ENCODE measurements around the gene XRCC3. TPM values are rescaled to one million over a fixed set of nuclear protein-coding genes. Genes with fewer than 3 reads are reported as not detected.
A peak's percentile ranks its signal among the peaks of the same experiment; 100 is the strongest.

XRCC3 gene
- polyA plus RNA-seq (ENCODE audit: insufficient read length in 10 of 10): 10 to 100 TPM in 2 of 10 donors, 1 to 10 TPM in 8; 6.2 to 15.2 (median 8.4) TPM
- long read RNA-seq, donor 1, partial matches to known transcripts: 0 of 1 reads
- long read RNA-seq, donor 1, other reads (novel, unspliced or antisense): 0 of 1 reads
- long read RNA-seq, donor 2: 0 reads
- long read RNA-seq, donor 3: 0 reads
- long read RNA-seq, donor 4, partial matches to known transcripts: 20 of 20 reads
- long read RNA-seq, donor 4, other reads (novel, unspliced or antisense): 0 of 20 reads
- long read RNA-seq, donor 5, partial matches to known transcripts: 0 of 1 reads
- long read RNA-seq, donor 5, other reads (novel, unspliced or antisense): 0 of 1 reads
- long read RNA-seq, donor 6, partial matches to known transcripts: 26 of 32 reads
- long read RNA-seq, donor 6, other reads (novel, unspliced or antisense): 6 of 32 reads
- long read RNA-seq, donor 7: 0 reads
- long read RNA-seq, donor 8, partial matches to known transcripts: 0 of 1 reads
- long read RNA-seq, donor 8, other reads (novel, unspliced or antisense): 0 of 1 reads
- long read RNA-seq, donor 9: 0 reads

DNA sequence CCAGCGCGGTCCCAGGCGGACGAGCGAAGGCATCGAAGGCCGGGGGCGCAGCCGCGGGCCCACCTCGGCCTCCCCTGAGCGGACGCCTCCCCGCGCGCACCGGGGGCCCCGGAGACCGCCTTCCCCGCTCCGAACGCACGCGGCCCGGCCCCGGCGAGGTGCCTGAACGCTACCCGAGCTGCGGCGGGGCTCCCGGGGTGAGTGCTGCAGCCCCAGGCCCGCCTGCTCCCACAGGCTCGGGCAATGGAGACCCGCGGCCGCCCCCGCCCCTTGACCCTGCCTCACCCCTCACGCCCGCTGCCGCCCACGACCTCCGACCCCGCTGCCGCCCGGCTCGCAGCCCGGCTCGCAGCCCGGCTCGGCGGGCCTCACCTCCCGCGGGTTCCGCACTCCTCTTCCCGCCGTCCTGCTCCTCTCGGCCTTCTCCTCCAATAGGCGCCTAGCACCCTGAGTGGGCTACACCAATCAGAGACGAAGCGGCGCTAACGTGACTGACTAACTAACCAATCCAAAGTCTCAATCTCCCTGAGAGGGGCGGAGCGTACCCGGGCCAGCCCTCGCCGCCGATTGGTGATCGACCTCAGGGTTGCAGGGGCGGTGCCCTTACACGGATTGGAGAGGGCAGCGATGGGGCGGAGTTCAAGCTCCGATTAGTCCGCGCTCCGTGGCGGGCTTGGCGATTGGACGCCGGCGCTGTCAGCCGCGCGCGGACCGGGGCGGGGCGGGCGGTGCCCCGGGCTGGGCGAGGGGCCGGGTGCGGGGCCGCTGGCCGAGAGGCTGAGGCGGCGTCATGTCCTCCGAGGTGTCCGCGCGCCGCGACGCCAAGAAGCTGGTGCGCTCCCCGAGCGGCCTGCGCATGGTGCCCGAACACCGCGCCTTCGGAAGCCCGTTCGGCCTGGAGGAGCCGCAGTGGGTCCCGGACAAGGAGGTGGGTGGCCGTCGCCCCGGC lies at the start of gene XRCC3, which contains the start of gene ZFYVE21:
Gene XRCC3, minus strand, starts transcription at position 400 of the 949 bp plus-strand sequence. CDS start 4,364 bp downstream, outside the sequence.
Gene ZFYVE21, plus strand, starts transcription at position 759 of the 949 bp plus-strand sequence. Its CDS starts 32 bp downstream, at position 791.
- DNase-seq: peak; percentile 99 to 100 (median 100)

DNA sequence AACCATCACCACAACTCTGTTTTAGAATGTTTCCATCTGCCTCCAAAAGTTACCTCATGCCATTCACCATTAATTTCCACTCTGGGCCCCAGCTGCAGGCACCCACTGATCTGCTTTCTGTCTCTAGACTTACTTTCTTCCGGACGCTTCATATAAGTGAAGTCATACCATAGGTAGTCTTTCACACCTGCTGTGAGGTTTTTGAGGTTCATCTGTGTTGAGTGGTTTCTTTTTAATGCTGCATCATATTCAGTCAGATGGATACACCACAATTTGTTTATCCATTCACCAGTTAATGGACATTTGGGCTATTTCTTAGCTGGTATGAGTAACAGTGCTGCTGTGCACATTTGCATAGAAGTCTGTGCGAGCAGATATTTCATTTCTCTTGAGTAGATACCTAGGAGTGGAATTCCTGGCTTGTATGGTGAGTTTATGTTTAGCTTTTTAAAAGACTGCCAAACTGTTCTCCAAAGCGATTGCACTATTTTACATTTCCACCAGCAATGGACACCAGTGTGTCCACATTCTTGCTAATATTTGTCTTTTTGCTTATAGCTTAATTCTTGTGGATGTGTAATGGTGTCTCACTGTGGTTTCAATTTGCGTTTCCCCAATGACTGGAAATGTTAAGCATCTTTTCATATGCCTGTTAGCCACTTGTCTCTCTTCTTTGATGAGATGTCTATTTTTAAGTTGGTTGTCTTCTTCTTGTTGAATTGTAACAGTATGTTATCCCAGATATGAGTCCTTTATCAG lies 48.7 kb upstream of the XRCC3 start:
- no peak for DNase-seq

DNA sequence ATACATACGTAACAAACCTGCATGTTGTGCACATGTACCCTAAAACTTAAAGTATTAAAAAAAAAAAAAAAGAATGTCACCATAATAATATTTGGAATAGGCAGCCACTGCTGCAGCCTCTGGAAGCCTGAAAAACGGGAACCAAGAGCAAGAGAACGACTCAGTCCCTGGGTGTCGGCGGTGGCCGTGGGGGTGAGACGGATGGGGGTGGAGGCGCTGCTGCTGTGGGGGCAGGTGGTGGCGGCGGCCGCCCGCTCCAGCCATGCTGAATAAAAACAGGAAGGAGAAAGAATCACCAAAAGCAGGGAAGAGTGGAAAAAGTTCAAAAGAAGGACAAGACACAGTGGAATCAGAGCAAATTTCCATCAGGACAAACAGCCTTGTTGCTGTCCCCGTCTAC lies 47.3 kb upstream of the XRCC3 start:
- no peak for DNase-seq

DNA sequence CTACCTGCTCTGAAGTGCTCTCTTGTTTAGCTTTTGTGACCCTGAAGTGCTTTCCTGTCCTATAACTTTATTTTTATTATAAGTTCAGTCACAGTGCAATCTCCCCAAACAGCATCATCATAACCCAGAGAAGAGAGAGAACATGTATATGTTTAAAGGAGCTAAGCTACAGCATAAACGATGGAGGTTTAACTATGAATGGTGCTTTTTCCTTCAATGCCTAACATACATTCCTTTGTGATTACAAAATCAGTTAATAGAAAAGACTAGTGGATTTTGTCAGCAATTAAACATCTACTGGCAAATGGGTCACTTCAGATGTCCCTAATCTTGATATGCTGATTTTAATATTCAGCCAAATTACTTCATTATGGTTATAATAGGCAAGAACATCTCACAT lies 46.8 kb upstream of the XRCC3 start:
- DNase-seq: no peak

DNA sequence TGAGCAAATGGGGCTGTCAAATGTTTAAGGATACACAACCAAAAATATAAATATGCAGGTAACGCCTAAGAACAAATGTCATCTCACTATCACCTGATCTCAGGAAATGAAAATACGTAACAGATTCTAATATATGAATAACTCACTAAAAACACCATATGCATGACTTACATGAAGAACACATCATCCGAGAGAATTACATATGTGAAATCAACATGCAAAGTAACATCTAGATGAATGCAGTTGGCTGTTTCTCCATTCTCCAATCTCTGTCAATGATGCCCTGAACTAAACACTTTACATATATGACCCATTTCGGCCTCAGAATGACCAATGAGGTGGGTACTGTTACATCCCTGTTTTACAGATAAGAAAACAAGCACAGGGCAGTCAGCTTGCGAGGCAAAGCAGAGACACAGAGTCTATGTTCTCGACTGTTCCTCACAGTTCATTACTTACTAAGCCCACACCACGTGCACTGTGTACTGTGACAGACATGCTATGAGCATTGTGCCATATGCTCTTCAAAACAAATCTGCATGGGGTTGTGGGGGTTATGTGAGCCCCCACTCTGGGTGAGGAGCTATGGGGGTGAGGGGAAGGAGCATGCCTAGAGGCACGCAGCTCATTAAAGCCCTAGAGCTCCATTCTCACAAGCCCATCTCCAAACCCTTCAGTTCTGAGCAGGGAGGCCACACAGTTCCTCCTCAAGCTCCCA lies 43.0 kb upstream of the XRCC3 start:
- DNase-seq: no peak

DNA sequence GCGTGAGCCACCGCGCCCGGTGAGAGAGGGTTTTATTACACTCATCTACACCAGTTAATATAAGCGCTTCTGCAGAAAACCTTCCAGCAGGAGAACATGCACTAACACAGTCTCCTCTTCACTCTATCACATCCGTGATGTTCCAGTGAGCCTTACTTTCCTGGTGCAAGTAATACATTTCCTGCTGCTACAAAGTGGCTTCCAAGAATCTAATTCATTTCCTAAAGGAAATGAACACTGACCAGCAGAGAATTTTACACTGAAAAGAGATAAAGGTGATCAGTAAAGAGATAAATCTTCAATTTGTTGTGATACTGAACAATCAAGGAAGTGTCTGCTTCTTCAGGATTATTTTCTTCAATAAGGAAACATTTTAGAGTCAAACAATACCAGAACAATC lies 39.8 kb upstream of the XRCC3 start:
- no peak for DNase-seq

DNA sequence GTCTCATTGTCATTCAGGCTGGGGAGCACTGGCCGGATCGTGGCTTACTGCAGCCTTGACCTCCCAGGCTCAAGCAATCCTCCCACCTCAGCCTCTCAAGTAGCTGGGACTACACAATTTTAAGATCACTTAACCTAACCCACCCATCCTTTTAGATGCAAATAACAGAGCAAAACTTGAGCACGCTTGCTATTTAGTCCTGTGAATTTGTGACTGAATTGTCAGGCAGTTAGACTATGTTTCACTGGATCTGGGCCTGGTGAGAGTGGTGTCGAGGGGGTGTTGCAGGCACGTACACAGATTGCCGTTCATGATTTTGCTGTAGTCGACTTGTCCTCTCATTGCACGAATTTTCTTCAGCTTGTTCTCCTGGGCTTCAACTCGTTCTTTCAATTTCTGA lies 38.5 kb upstream of the XRCC3 start:
- DNase-seq: no peak

DNA sequence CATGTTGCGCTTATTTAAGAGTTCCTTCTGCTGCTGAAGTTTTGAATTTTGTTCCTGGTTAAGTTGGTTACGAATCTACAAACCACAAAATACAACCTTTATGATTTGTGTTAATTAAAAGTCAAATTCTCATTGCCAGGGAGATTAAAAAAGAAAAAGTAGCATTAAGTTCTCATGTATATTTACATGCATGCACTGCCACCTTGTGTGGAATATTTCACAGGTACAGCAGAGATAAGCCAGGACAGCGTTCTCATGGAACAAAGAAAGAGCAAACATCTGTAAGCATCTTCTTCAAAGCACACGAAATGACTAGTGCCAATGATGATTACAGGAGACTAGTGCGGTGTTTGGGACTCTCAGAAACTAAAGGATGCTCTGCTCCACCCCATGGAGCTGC lies 34.6 kb upstream of the XRCC3 start:
- no peak for DNase-seq

DNA sequence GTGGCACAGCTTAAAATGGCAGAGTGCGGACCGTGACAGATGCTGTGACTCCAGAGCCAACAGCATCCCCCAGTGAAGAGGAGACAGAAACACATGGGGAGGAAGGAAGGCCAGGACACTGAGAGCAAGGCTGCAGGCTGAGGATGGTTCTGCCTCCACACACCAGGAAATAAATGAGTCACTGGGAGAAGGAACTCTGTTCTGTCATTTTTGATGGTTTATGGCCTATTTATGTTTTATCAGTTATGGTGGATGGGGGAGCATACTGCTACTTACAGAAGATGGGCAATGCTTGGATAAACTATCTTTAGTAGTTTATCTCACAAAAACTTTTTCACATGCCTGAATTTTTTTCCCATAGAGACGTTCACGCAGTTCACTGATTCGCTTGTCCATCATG lies 34.2 kb upstream of the XRCC3 start:
- DNase-seq: no peak

DNA sequence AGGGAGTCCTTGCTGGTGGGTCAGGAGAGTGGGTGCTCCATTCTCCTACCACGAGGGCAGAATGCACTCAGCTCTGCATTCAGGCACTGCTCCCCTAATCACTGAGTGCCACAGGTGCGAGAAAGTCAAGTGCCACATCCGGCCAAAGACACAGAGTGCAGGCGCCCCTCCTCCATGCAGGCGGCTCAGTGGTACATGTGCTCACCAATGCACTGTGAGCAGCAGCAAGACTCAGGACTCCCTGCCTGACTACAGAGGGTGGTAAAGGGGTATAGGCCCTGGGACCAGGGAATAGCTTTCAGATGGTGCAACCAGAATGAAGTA lies 33.2 kb upstream of the XRCC3 start:
- DNase-seq: no peak

DNA sequence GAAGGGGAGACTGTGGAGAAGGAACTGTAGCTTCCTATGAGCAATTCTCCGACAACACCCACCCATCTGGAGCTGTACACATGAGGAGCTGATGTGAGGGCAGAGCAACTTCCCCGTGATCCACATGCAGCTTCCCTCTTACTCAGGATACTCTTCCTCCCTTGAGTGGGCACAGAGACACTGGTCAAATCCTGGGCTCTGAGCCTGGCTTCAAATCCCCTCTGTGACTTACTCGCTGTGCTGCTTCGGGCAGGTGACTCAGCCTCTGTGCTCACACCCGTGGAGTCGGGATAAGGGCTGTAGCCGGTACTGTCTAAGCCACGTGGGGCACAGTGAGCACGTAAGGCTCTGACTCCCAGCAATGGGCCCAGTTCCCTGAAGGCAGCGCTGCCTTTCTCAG lies 31.4 kb upstream of the XRCC3 start:
- DNase-seq: no peak

DNA sequence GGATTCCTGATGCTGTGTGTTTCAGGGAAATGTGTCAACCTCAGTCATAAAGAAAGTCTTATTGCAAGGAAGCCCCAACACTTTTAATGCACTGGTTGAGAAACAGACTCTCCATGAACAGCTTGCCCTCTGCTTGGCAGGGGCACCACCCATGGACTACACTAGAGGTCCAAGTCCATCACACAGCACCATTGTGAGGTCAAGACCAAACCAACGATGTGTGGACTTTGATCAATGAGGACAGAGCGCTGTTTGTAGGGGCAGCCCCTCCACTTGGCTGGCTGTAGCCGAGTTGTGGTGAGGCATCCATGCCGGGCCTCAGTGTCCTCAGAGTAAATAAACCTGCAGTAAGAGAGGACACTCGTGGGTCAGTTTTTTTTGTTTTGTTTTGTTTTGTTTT lies 30.2 kb upstream of the XRCC3 start:
- no peak for DNase-seq

DNA sequence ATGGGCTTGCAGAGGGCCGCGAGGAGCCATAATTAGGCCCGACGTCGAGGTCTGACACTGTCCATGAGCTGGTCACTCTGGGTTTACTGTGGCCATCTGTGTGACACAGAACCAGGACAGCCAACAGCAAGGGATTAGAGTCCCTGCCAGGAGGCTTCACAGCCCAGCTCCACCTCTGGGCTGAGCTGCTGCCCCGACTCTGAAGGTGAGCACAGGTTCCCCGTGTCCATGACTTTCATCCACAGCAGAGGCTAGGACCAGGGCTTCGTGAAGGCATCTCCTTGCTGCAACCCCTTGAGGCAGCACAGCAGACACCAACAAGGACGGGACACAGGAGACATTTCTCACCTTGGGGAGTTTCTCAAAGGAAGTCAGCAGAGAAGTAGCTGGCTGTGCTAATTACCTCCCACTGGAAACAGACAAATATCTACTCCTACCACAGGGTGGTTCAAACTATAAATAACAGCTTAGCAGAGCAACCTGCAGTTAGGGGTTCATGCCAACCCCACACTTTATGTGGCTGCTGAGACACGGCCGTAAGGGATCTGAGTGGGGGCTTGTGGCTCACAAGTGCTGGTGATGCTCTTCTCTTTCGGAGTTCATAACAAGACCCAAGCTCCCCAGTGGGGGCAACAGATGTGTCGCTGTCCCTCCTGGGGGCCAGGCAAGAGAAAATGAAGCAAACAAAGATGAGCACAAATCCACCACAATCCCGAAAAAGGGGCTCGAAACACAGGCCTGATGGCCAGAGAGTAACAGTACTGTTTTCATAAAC lies 29.6 kb upstream of the XRCC3 start:
- DNase-seq: no peak

DNA sequence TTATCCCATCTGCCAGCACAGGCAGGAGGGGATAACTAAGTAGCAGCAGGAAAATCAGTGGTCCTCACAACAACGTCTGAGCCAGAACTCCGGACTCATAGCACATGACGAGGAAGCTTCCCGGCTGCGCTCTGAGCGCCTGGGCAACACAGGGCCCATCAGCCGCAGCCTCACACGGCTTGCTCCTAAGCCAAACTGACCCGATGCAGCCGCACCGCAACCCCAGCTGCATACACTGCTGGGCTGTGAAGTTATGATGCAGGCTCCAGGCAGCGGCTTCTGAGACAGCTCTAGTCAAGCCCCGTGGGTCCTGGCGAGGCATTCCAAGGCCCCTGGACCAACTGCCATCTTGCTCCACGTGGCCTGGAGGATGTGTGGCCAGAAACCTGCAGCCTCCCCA lies 28.4 kb upstream of the XRCC3 start:
- no peak for DNase-seq

DNA sequence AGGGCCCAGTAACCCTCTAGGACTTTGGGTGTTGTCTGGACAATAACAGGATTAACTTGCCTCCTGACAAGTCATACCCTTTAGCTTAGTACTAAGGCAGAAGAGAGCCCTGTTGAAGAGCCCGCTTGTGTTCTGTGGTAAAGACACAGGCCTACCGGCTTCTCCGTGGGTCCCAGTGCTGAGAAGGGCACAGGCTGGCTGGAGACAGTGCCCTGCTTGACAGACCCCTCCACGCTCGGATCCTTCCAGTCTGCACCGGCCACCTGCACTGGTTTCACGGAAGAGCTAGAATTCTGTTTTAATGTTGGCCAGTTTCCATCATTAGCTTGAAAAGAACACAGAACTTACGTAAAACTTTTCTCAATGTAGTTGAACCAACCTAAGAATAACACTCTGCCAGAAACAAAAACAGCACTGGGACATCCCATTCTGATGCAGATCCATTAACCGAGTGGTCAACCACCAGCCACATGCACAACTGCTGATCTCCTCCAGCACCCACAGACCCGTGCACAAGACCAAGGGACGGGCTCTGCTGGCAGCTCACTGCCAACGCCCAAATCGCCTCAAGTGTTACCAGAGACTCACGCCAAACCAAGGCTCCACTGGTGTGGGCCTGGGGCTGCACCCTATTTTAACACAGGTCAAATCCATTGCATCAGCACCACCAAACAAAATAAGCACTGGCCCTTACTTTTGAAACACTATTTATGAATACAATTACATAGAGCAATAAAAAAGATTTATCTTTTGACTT lies 27.4 kb upstream of the XRCC3 start:
- DNase-seq: no peak

DNA sequence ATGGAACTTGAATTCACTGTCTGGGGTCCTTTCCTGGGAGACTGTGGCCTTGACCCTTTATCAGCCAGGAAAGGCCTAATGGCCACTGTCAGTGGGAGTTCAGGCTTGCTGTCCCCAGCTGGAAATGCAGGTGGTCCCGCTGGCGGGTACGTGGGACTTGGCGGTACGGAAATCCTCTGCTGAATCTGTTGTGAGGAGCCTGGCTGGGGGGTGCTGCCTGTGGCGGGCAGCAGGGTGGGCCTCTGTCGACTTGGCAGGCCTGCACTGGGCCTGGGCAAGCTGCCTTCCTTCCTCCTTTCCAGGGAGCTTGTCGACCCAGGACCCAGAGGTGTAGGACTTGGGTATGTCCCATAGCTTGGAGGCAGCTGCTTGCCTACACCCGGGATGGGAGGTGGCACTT lies 26.6 kb upstream of the XRCC3 start:
- no peak for DNase-seq

DNA sequence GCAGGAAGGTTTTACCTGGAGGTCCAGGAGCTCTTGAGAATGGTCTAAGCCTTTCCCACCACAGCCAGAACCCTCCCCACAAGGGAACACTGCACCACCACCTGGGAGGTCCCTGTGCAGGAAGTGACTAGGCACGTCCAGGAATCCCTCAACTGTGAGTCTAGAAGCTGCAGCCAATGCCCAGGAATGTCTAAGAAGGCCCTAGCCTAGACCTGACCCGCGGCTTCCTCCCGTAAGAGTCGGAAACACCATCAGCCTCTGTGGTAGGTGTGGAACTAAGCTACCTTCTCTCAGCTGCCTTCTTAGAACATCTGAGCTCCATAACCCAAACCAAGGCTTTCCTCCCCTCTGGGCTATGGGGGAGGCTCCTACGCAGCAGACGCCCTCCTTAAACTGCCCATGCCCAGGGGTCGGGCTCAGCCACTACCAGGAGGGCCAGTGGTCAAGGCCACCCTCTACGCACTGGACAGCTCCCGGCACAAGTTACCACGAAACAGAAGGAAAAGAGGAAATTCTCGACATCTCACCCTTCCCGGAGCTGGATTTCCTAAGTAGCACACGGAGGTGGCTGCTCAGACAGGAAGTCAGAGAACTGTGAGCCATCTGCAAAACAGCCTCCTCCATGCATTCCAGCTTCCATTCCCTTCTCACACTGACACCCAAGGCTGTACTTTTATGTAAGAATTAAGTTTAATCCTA lies 25.9 kb upstream of the XRCC3 start:
- DNase-seq: no peak

DNA sequence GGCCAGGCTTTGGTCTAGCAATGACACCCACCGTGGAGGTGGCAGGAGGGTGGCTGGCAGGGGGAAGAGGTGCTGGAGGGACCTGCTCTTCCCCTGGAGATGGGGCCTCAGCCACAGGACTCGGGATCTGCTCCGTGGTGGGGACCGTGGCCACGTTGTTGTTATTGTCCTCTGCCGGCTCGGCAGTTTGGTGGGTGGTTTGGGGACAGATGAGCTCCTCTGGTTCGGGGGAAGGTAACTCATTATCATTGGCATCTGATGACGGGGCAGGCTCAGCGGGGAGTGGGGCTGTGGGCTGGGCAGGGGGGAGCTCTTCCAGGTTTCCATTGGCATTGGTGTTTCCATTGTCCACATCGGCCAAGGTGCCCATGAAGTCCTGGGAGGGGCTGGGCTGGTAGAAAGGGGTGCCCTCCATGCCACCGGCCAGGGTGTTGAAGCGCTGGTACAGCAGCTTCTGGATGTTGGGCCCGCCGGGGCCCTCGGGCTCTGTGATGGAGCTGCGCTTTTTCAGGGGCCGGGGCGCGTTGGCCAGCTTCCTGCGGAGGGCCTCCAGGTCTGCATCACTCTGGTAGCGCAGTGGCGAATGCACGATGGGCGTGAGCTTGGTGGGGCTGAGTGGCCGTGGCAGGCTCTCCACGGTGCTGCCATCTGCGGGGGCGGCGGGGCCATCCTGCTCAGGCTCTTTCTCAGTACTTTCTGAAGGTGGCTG lies 24.7 kb upstream of the XRCC3 start:
- no peak for DNase-seq
